Measurements from ENCODE around the gene CDV3.

The CDV3 gene

GRCh38 chr3:133608388-133608787, 34.9 kb downstream of the CDV3 start:
- no peak for DNase-seq

DNA sequence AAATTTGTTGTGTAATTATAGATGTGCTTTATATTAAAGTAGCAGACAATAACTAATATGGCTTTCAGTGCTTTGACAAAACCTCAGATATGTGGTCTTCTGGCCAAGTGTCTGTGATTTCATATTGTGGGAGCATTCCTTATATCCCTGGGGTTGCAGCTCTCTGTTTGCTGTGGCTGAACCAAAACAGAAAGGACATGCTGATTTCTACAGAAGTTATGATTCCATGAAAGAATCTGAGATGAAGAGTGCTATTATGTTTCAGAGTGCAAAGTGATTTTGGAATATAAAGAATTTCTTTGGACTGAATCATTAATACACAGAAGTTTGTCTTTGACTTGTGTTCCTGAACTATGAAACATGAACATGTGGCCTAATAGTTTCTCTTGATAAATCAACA, 36.5 kb downstream of the CDV3 start:
- no peak for DNase-seq

- no peak for DNase-seq
Measured at GRCh38 chr3:133611534-133611933, 38.0 kb downstream of the CDV3 start.

DNA sequence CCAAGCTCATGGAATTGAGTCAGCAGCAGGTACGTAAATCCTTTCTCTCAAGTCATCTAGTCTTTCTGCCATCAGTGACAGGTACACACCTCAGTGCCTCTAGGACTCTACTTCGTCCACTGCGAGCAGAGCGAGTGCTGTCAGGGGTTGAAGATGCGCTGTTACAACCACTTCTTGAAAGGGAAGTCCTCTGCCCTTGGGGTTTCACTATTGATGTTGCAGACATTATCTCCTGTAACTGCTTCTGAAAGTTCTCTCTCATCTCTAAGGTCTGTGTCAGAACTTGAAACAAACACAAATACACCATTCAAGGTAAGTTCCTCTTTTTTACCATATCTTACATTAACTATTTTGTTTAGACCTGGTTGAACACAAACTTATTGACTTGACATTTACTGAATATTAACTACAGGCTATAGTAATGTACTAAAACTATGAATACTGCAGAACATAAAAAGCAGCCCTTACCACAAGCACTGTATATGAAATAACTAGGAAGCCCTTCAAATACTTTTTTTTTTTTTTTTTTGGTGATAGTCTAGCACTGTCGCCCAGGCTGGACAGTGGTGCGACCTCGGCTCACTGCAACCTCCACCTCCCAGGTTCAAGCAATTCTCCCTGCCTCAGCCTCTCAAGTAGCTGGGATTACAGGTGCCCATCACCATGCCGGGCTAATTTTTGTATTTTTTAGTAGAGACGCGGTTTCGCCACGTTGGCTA, 46.7 kb downstream of the CDV3 start:
- no peak for DNase-seq

GRCh38 chr3:133627789-133628188, 54.3 kb downstream of the CDV3 start:
- DNase-seq: no peak

GRCh38 chr3:133629146-133629545, 55.7 kb downstream of the CDV3 start:
- DNase-seq: no peak

DNA sequence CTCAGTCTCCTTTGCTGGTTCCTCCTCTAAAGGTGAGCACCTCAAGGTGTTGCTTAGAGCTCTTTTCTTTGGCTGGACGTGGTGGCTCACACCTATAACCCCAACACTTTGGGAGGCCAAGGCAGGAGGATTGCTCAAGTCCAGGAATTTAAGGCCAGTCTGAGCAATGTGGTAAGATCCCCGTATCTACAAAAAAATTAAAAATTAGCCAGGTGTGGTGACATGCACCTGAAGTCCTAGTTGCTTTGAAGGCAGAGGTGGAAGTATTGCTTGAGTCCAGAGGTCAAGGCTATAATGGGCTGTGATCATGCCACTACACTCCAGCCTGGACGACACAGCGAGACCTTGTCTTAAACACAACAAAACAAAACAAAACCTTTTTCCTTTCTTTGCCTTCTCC, 60.0 kb downstream of the CDV3 start:
- no peak for DNase-seq

Measured in SW 1271 (cell line).